NT2/D1 (cell line): ENCODE measurements around the gene CLCN4.

Source experiments
- DNase-seq: peaks from one replicate; pipeline ENCODE4 v3.0.0-alpha.2; 2011; ENCODE audit warnings: low read depth, low spot score
- H3K27me3 ChIP-seq: 2 replicates; pipeline ENCODE4 v1.6.0; 2011; ENCODE audit warnings: mild to moderate bottlenecking; ENCODE audit not compliant: insufficient read length, insufficient read depth
- H3K36me3 ChIP-seq: 2 replicates; pipeline ENCODE4 v1.6.1; 2011; ENCODE audit warnings: mild to moderate bottlenecking, low read length, mixed read lengths; ENCODE audit not compliant: insufficient read depth, insufficient read length
- H3K4me1 ChIP-seq: 2 replicates; pipeline ENCODE4 v1.5.1; 2011; ENCODE audit not compliant: insufficient read depth, insufficient read length
- H3K4me3 ChIP-seq: 2 replicates; pipeline ENCODE4 v1.5.1; 2011; ENCODE audit warnings: low read depth; ENCODE audit not compliant: insufficient read length
- H3K9ac ChIP-seq: 2 replicates; pipeline ENCODE4 v1.6.0; 2011; ENCODE audit warnings: low read depth; ENCODE audit not compliant: insufficient read length
- H3K9me3 ChIP-seq: 2 replicates; pipeline ENCODE4 v1.5.1; 2011; ENCODE audit warnings: mild to moderate bottlenecking, low read length; ENCODE audit not compliant: insufficient read depth
- SUZ12 ChIP-seq: IDR thresholded peaks from 2 replicates; pipeline ENCODE4 v1.6.1; 2011; ENCODE audit not compliant: insufficient read length, insufficient read depth; ENCODE audit errors: extremely low read depth
- YY1 ChIP-seq: IDR thresholded peaks from 2 replicates; pipeline ENCODE4 v1.6.1; 2011; ENCODE audit not compliant: insufficient read length, insufficient read depth
- ZNF274 ChIP-seq: IDR thresholded peaks from 2 replicates; pipeline ENCODE4 v1.6.1; 2011; ENCODE audit warnings: mild to moderate bottlenecking, low read depth, low read length

The CLCN4 gene

GRCh38 chrX:10174810-10175209 lies 18.0 kb downstream of the CLCN4 start:
- H3K4me3 ChIP-seq: no peak overlapping the region
- TF ChIP-seq YY1: no peak
- TF ChIP-seq SUZ12: no peak
- no peak for TF ChIP-seq ZNF274
- no peaks in the 10 kb centered on the region for H3K27me3 ChIP-seq
- no peak for DNase-seq
- H3K4me1 ChIP-seq: no peaks in the 10 kb centered on the region
- no peaks in the 10 kb centered on the region for H3K36me3 ChIP-seq
- H3K9me3 ChIP-seq: no peaks in the 10 kb centered on the region
- H3K9ac ChIP-seq: no peak overlapping the region

- Histone ChIP-seq H3K9me3 (no peaks in the 10 kb centered on the region), H3K4me1 (no peaks in the 10 kb centered on the region), H3K4me3 (no peak overlapping the region), H3K36me3 (no peaks in the 10 kb centered on the region), H3K27me3 (no peaks in the 10 kb centered on the region), H3K9ac (no peak overlapping the region)
- TF ChIP-seq SUZ12 (no peak), ZNF274 (no peak), YY1 (no peak)
- no peak for DNase-seq
Observed at GRCh38 chrX:10175319-10175871, 18.6 kb downstream of the CLCN4 start.

GRCh38 chrX:10176121-10177003 lies 19.6 kb downstream of the CLCN4 start:
- TF ChIP-seq ZNF274: no peak
- TF ChIP-seq SUZ12: no peak
- TF ChIP-seq YY1: no peak
- no peak overlapping the region for H3K4me3 ChIP-seq
- H3K9ac ChIP-seq: no peak overlapping the region
- no peak for DNase-seq
- H3K4me1 ChIP-seq: no peaks in the 10 kb centered on the region
- no peaks in the 10 kb centered on the region for H3K9me3 ChIP-seq
- H3K27me3 ChIP-seq: no peaks in the 10 kb centered on the region
- H3K36me3 ChIP-seq: no peaks in the 10 kb centered on the region

- H3K4me3 ChIP-seq: no peak overlapping the region
- DNase-seq: no peak
- H3K36me3 ChIP-seq: no peaks in the 10 kb centered on the region
- no peak for TF ChIP-seq YY1
- no peak for TF ChIP-seq SUZ12
- no peak for TF ChIP-seq ZNF274
- H3K9me3 ChIP-seq: no peaks in the 10 kb centered on the region
- H3K9ac ChIP-seq: no peak overlapping the region
- H3K4me1 ChIP-seq: no peaks in the 10 kb centered on the region
- H3K27me3 ChIP-seq: no peaks in the 10 kb centered on the region
Observed at GRCh38 chrX:10177004-10177396, 20.2 kb downstream of the CLCN4 start.

- no peaks in the 10 kb centered on the region for H3K4me1 ChIP-seq
- no peak overlapping the region for H3K9ac ChIP-seq
- DNase-seq: no peak
- TF ChIP-seq SUZ12 (no peak), YY1 (no peak), ZNF274 (no peak)
- H3K27me3 ChIP-seq: no peaks in the 10 kb centered on the region
- no peaks in the 10 kb centered on the region for H3K9me3 ChIP-seq
- no peaks in the 10 kb centered on the region for H3K36me3 ChIP-seq
- H3K4me3 ChIP-seq: no peak overlapping the region
Observed at GRCh38 chrX:10177601-10178000, 20.8 kb downstream of the CLCN4 start.

GRCh38 chrX:10178866-10179463 lies 22.2 kb downstream of the CLCN4 start:
- TF ChIP-seq SUZ12 (no peak), YY1 (no peak), ZNF274 (no peak)
- Histone ChIP-seq H3K36me3 (no peaks in the 10 kb centered on the region), H3K4me3 (no peak overlapping the region), H3K27me3 (no peaks in the 10 kb centered on the region), H3K4me1 (no peaks in the 10 kb centered on the region), H3K9ac (no peak overlapping the region), H3K9me3 (no peaks in the 10 kb centered on the region)
- no peak for DNase-seq

GRCh38 chrX:10183760-10184159 lies 27.0 kb downstream of the CLCN4 start:
- no peak for TF ChIP-seq ZNF274
- no peak for TF ChIP-seq SUZ12
- no peak for TF ChIP-seq YY1
- Histone ChIP-seq H3K4me1 (peaks cover 1% of the 10 kb centered on the region), H3K9me3 (no peaks in the 10 kb centered on the region), H3K36me3 (no peaks in the 10 kb centered on the region), H3K4me3 (no peak overlapping the region), H3K27me3 (no peaks in the 10 kb centered on the region), H3K9ac (no peak overlapping the region)
- no peak for DNase-seq
